Activated naive CD8-positive, alpha-beta T cell (primary cell): Measurements from ENCODE around the gene MYH1.

ENCODE experiments used
- H3K27ac Mint-ChIP-seq: one replicate; pipeline ENCODE4 v1.8.0; 2021; ENCODE audit warnings: mixed read lengths
- H3K27me3 Mint-ChIP-seq: one replicate; pipeline ENCODE4 v1.8.0; 2021; ENCODE audit warnings: mixed read lengths
- H3K36me3 Mint-ChIP-seq: one replicate; pipeline ENCODE4 v1.8.0; 2021; ENCODE audit warnings: mixed read lengths
- H3K4me1 Mint-ChIP-seq: one replicate; pipeline ENCODE4 v1.8.0; 2021; ENCODE audit warnings: low read depth, mixed read lengths
- H3K4me3 Mint-ChIP-seq: one replicate; pipeline ENCODE4 v1.8.0; 2021; ENCODE audit warnings: mild to moderate bottlenecking, mixed read lengths
- H3K9me3 Mint-ChIP-seq: one replicate; pipeline ENCODE4 v1.8.0; 2021; ENCODE audit warnings: low read depth, mixed read lengths

MYH1 gene

GRCh38 chr17:10447026-10447931 is 71.1 kb downstream of the MYH1 start:
- no peak overlapping the region for H3K4me3 Mint-ChIP-seq
- peaks cover 7% of the 10 kb centered on the region for H3K27me3 Mint-ChIP-seq
- no peaks in the 10 kb centered on the region for H3K9me3 Mint-ChIP-seq
- H3K36me3 Mint-ChIP-seq, result no peaks in the 10 kb centered on the region
- H3K27ac Mint-ChIP-seq, result no peak overlapping the region
- H3K4me1 Mint-ChIP-seq, result no peaks in the 10 kb centered on the region
